ENCODE results near the gene ADAD2.

Gene ADAD2

GRCh38 chr16:84245956-84246678 lies 55.2 kb downstream of the ADAD2 start:
- no peak for DNase-seq (ENCODE audit: low read depth)

GRCh38 chr16:84246679-84247077 lies 55.7 kb downstream of the ADAD2 start:
- no peak for DNase-seq (ENCODE audit: low read depth)
